T-helper 2 cell treated with Interferon-gamma antibody and Interleukin-4, amounts not matched to agents 5 μg/mL and 100 μg/mL, for 36 hours (primary cell): Measurements from ENCODE around the gene PDCD2.
A peak's percentile ranks its signal among the peaks of the same experiment; 100 is the strongest.
"Not testable (repeated sequence)": the region's sequence is repeated elsewhere in the genome, so short reads cannot be mapped to it uniquely, and the experiment has no call there.

Experiments used
- DNase-seq: peaks from one replicate; pipeline ENCODE4 v3.0.0; 2021; ENCODE audit warnings: low spot score
- H3K27ac Mint-ChIP-seq: one replicate; pipeline ENCODE4 v1.8.0; 2021; ENCODE audit warnings: mild to moderate bottlenecking, mixed read lengths
- H3K27me3 Mint-ChIP-seq: one replicate; pipeline ENCODE4 v1.8.0; 2021; ENCODE audit warnings: low read depth, mixed read lengths
- H3K36me3 Mint-ChIP-seq: one replicate; pipeline ENCODE4 v1.8.0; 2021; ENCODE audit warnings: low read depth, mixed read lengths
- H3K4me1 Mint-ChIP-seq: one replicate; pipeline ENCODE4 v1.8.0; 2021; ENCODE audit warnings: low read depth, mixed read lengths
- H3K4me3 Mint-ChIP-seq: one replicate; pipeline ENCODE4 v1.8.0; 2022; ENCODE audit warnings: mild to moderate bottlenecking, moderate library complexity, mixed read lengths
- H3K9me3 Mint-ChIP-seq: one replicate; pipeline ENCODE4 v1.8.0; 2021; ENCODE audit warnings: mixed read lengths

The PDCD2 gene

DNA sequence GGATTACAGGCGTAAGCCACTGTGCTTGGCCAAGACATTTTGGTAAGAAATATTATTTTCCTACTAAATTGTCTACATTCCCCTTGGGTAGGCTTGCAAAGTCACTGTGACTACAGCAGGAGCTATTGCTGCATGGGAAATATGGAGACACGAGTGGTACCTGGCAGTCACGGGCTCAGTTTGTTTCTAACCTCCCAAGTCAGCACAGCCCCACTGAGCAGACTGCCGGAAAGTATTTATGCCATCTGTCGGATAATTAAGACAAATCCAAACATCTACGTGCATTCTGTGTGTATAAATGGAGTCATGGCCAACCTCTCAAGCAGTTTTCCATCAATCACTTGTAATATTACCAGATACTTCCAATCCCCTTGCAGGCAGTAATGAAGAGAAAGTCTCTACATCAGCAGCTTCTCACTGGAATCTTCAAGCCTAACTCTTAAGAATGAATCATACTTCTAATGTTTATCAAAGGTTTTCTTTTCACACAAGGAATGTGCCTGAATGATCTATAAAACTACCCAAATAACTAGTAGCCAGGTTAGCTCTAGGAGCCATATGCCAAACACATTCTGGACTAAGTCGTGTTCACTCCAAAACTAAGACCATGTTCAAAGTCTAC, 51.5 kb downstream of the PDCD2 start:
- no peak for DNase-seq
- Mint-ChIP-seq H3K4me1 (peaks cover 1% of the 10 kb centered on the region), H3K27me3 (no peaks in the 10 kb centered on the region), H3K4me3 (no peak overlapping the region), H3K27ac (no peak overlapping the region), H3K9me3 (no peaks in the 10 kb centered on the region), H3K36me3 (peaks cover 37% of the 10 kb centered on the region)

DNA sequence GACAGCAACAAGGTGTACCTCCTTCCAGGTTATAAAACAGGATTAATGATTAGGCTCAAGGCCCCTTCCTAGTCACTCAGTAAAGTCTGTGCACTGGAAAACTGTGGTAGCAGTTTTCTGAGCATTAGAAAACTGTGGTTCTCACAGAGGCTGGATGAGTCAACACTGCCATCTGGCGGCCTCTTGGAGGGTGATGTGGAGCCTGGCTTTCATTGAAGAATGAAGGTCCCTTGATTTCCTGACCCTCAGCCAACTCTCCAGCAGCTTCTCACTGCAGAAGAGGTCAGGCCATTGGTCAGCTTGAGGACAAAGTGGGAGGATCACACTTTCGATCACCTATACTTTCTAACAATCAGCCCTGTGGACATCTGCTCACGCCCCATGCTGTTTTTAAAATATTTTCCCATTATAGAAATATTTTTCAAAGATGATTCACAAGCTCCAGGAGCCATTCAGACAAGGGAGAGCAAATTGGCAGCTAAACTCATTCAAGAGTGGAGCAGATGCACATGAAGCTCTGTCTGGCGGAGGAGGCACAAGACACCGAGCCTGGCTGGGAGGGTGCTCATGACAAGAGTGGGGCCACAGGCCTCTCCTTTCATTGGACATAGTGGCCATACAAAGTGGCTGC, 54.5 kb downstream of the PDCD2 start:
- Mint-ChIP-seq H3K36me3 (peaks cover 11% of the 10 kb centered on the region), H3K27me3 (peaks cover 11% of the 10 kb centered on the region), H3K4me1 (peaks cover 1% of the 10 kb centered on the region), H3K4me3 (no peak overlapping the region), H3K27ac (no peak overlapping the region), H3K9me3 (no peaks in the 10 kb centered on the region)
- DNase-seq, result peak; percentile 46

DNA sequence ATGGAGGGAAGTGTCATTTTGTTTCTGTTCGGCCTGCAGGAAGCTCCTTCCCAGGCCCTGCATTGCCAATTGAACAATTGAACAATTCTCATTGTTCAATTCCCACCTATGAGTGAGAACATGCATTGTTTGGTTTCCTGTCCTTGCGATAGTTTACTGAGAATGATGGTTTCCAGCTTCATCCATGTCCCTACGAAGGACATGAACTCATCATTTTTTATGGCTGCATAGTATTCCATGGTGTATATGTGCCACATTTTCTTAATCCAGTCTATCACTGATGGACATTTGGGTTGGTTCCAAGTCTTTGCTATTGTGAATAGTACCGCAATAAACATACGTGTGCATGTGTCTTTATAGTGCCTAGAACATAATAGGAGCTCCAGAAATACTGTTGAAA, 56.4 kb downstream of the PDCD2 start:
- not testable (repeated sequence) for H3K9me3 Mint-ChIP-seq, DNase-seq, H3K4me3 Mint-ChIP-seq, H3K36me3 Mint-ChIP-seq, H3K27ac Mint-ChIP-seq
- H3K27me3 Mint-ChIP-seq, result peaks cover 18% of the 10 kb centered on the region
- peaks cover 10% of the 10 kb centered on the region for H3K4me1 Mint-ChIP-seq

DNA sequence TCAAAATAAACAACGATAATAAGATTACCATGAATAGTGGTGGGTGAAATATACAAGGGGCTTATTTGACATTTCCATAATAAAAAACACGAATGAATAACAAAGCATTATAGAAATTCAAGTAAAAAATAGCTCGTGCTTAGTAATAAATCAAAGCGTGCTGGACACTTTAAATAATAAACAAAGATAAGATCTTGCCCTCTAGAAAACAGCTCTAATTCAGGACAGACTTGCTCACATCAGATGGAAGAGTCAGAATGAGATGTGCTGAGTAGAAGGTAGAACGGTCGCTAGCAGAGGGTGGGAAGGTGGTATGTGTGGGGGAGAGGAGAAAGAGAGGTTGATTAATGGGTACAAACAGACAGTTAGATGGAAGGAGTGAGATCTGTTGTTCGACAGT, 58.6 kb downstream of the PDCD2 start:
- no peaks in the 10 kb centered on the region for H3K9me3 Mint-ChIP-seq

More for the DNA sequence above, 58.6 kb downstream of the PDCD2 start:
- no peak overlapping the region for H3K4me3 Mint-ChIP-seq
- H3K27ac Mint-ChIP-seq, result no peak overlapping the region
- H3K36me3 Mint-ChIP-seq, result no peaks in the 10 kb centered on the region
- H3K27me3 Mint-ChIP-seq, result peaks cover 28% of the 10 kb centered on the region
- DNase-seq, result no peak
- H3K4me1 Mint-ChIP-seq, result peaks cover 16% of the 10 kb centered on the region
